Head of caudate nucleus (tissue), 42 donors: ENCODE data around the gene SAMD10.

Experiments
- DNase-seq, 42 donors: peaks; one replicate each; pipeline versions ENCODE4 v3.0.0 to v3.0.0-alpha.2; 2020 to 2021; ENCODE audit warnings: mixed read lengths in 7 of 42
- intact Hi-C: fragments of 100-400 bp; cut with DNase I; formaldehyde crosslinking; loops from one replicate; pipeline ENCODE4 v1.15.0; 2022

Gene SAMD10

GRCh38 chr20:63947638-63948456 lies 31.6 kb downstream of the SAMD10 start:
- DNase-seq: peak in 21 of 42 donors; percentile 26 to 70 (median 51)
- intact Hi-C loops: no loop called here

- intact Hi-C loops: no loop called here
- peak in 2 of 42 donors; percentile 10 to 73 for DNase-seq
Measured at GRCh38 chr20:63946986-63947637, 32.3 kb downstream of the SAMD10 start.

GRCh38 chr20:63945921-63946920 lies 33.2 kb downstream of the SAMD10 start:
- intact Hi-C loops: no loop called here
- DNase-seq: peak in 1 of 42 donors; percentile 1

GRCh38 chr20:63945031-63945658 lies 34.3 kb downstream of the SAMD10 start:
- intact Hi-C loops: no loop called here
- peak in 1 of 42 donors; percentile 2 for DNase-seq

- intact Hi-C loops: no loop called here
Measured at GRCh38 chr20:63944078-63944941, 35.1 kb downstream of the SAMD10 start.

GRCh38 chr20:63943808-63944077 lies 35.7 kb downstream of the SAMD10 start:
- intact Hi-C loops: no loop called here
- no peak for DNase-seq

More at GRCh38 chr20:63944078-63944941, 35.1 kb downstream of the SAMD10 start:
- DNase-seq: peak in 1 of 42 donors; percentile 2

- intact Hi-C loops: no loop called here
- no peak for DNase-seq
Measured at GRCh38 chr20:63942969-63943807, 36.3 kb downstream of the SAMD10 start.

- intact Hi-C loops: no loop called here
- no peak for DNase-seq
Measured at GRCh38 chr20:63942250-63942951, 37.0 kb downstream of the SAMD10 start.

GRCh38 chr20:63941282-63942081 lies 38.0 kb downstream of the SAMD10 start:
- no peak for DNase-seq
- intact Hi-C loops: no loop called here

- intact Hi-C loops: no loop called here
- DNase-seq: no peak
Measured at GRCh38 chr20:63940472-63941266, 38.8 kb downstream of the SAMD10 start.

- no peak for DNase-seq
- intact Hi-C loops: no loop called here
Measured at GRCh38 chr20:63940071-63940471, 39.4 kb downstream of the SAMD10 start.

- peak in 1 of 42 donors; percentile 41 for DNase-seq
- intact Hi-C loops: no loop called here
Measured at GRCh38 chr20:63939061-63939935, 40.1 kb downstream of the SAMD10 start.

- no peak for DNase-seq
- intact Hi-C loops: no loop called here
Measured at GRCh38 chr20:63937596-63937995, 41.8 kb downstream of the SAMD10 start.

- no peak for DNase-seq
- intact Hi-C loops: no loop called here
Measured at GRCh38 chr20:63935447-63935846, 44.0 kb downstream of the SAMD10 start.
